ENCODE data around the gene MRPS27.
A peak's percentile ranks its signal among the peaks of the same experiment; 100 is the strongest.

MRPS27 gene

DNA sequence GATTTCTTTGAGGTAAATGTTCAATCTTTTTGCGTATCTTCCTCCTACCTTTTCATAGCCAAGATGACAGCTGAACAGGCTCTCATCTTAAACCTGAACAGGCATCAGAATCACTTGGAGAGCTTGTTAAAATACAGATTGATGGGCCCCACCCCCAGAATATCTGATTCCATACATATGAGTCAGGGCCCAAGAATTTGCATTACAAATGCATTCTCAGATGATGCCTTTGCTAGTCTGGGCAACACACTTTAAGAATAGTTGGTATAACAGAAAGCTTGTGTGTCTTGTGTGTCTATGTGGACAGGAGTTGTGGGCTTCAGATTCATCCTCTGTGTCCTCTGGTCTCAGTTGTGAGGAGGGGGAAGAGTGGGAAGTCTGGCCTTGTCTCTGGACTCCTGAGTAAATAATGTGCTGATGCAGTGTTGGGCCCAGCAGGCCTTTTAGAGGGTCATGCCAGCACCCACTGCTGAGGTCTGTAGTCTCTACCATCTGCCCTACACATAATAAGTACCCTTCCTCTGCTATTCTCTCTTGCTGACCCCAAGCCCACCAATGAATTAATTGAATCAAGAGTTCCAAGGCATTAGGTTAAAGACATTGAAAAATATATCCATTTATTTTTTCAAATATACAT lies 43.2 kb upstream of the MRPS27 start:
- no peak overlapping the region for H3K27ac ChIP-seq
- TF ChIP-seq, protein P1, sequence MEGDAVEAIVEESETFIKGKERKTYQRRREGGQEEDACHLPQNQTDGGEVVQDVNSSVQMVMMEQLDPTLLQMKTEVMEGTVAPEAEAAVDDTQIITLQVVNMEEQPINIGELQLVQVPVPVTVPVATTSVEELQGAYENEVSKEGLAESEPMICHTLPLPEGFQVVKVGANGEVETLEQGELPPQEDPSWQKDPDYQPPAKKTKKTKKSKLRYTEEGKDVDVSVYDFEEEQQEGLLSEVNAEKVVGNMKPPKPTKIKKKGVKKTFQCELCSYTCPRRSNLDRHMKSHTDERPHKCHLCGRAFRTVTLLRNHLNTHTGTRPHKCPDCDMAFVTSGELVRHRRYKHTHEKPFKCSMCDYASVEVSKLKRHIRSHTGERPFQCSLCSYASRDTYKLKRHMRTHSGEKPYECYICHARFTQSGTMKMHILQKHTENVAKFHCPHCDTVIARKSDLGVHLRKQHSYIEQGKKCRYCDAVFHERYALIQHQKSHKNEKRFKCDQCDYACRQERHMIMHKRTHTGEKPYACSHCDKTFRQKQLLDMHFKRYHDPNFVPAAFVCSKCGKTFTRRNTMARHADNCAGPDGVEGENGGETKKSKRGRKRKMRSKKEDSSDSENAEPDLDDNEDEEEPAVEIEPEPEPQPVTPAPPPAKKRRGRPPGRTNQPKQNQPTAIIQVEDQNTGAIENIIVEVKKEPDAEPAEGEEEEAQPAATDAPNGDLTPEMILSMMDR (IDR thresholded peaks at IDR 0.05) = no peak
- TF ChIP-seq ZFX (IDR thresholded peaks at IDR 0.05; ENCODE audit: borderline replicate concordance) = no peak

DNA sequence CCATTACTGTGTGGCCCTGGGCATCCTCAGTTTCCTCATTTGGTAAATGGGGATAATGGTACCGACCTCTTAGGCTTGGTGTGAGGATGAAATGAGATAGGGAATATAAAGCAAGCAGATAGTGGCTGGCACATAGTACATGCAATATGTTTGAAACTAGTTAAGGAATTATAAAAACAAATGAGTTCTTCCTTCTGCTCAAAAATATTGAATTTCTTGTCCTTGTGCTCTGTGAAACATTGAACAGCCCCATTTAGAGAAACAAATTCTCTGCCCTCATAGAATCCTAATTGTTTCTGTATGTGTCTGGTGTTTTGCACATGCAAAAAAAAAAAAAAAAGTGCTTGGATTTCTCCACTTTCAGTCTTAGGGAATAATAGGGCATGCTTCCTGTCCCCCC lies 39.8 kb upstream of the MRPS27 start:
- no peak overlapping the region for H3K27ac ChIP-seq
- TF ChIP-seq, protein P1 (IDR thresholded peaks at IDR 0.05) = no peak
- no peak for TF ChIP-seq ZFX (IDR thresholded peaks at IDR 0.05; ENCODE audit: borderline replicate concordance)

- no peak overlapping the region for H3K27ac ChIP-seq
- TF ChIP-seq, protein P1 (IDR thresholded peaks at IDR 0.05) = no peak
- TF ChIP-seq ZFX (IDR thresholded peaks at IDR 0.05; ENCODE audit: borderline replicate concordance) = no peak
These were observed 38.9 kb upstream of the MRPS27 start for GRCh38 chr5:72358925-72359324.

- TF ChIP-seq ZFX (IDR thresholded peaks at IDR 0.05; ENCODE audit: borderline replicate concordance) = no peak
- TF ChIP-seq, protein P1 (IDR thresholded peaks at IDR 0.05) = no peak
- no peak overlapping the region for H3K27ac ChIP-seq
These were observed 36.3 kb upstream of the MRPS27 start for GRCh38 chr5:72356361-72356760.

DNA sequence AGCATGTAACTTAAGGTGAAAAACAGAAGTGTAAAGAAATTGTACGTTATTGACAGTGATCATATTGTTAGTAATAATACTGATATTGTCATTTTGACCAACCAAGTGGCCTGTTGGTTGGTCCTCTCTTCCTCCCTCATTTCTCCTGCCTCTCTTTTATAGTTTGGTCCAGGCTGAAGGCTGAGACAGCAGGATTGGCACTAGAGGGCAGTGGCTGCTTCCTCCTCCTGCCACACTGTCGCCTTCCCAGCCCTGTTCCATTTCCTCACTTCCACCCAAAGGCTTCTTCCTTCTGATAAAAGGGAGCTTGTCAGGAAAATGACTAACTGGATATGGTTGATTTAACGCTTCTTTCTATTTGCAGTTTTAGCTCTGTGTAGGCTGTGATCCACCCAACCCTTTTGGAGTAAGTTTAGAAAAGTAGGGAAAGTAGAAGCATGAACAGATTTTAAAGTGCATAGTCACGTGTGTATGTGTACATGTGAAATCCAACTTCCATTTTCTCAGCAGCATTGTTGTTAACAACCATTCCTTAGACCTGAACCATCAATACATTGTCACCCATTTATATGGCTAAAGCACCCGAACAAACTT lies 35.8 kb upstream of the MRPS27 start:
- no peak overlapping the region for H3K27ac ChIP-seq
- TF ChIP-seq ZFX (IDR thresholded peaks at IDR 0.05; ENCODE audit: borderline replicate concordance) = no peak
- TF ChIP-seq, protein P1 (IDR thresholded peaks at IDR 0.05) = peak; percentile 73

DNA sequence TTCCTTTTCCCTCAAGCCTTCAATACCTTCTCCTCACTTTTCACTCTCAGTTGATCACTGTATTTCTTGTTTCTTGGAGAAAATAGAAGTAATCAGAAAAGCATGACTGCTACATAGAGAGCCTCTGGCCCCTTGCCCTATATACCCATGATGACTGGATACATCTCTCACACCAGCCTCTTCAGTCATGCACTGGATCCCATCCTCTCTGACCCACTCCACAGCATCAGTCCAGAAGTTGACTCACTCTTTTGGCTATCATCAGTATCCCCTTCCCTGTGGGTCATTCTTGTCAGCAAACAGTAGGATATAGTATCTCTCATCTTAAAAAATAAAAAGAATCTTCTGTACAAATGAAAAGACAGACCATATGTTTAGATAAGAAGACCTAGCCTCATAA lies 33.0 kb upstream of the MRPS27 start:
- TF ChIP-seq, protein P1 (IDR thresholded peaks at IDR 0.05) = no peak
- no peak for TF ChIP-seq ZFX (IDR thresholded peaks at IDR 0.05; ENCODE audit: borderline replicate concordance)
- no peak overlapping the region for H3K27ac ChIP-seq

DNA sequence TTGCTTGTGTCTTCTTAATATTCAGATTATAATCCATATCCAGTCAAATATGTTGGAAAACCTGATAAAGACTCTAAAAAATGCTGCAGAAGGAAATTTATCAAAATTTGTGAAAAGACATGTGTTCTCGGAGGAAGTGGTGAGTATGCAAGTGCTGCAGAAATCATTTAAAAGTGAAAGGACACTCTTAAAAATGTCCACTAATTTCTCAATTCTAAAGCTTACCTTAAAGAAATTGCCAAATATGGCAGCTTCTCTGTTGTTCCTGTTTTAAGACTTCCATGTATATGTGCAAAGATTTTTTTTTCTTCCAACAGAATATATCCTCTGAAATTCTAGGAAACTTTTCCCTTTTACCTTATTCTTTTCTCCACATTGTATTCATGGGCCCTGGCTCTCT lies 32.6 kb upstream of the MRPS27 start:
- H3K27ac ChIP-seq = no peak overlapping the region
- TF ChIP-seq, protein P1 (IDR thresholded peaks at IDR 0.05) = no peak
- no peak for TF ChIP-seq ZFX (IDR thresholded peaks at IDR 0.05; ENCODE audit: borderline replicate concordance)

Measured in 22Rv1 (cell line).